ENCODE data around the gene LIPI.

- TF ChIP-seq, protein P1, sequence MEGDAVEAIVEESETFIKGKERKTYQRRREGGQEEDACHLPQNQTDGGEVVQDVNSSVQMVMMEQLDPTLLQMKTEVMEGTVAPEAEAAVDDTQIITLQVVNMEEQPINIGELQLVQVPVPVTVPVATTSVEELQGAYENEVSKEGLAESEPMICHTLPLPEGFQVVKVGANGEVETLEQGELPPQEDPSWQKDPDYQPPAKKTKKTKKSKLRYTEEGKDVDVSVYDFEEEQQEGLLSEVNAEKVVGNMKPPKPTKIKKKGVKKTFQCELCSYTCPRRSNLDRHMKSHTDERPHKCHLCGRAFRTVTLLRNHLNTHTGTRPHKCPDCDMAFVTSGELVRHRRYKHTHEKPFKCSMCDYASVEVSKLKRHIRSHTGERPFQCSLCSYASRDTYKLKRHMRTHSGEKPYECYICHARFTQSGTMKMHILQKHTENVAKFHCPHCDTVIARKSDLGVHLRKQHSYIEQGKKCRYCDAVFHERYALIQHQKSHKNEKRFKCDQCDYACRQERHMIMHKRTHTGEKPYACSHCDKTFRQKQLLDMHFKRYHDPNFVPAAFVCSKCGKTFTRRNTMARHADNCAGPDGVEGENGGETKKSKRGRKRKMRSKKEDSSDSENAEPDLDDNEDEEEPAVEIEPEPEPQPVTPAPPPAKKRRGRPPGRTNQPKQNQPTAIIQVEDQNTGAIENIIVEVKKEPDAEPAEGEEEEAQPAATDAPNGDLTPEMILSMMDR (IDR thresholded peaks at IDR 0.05; ENCODE audit: insufficient read depth, low read length, poor library complexity, severe bottlenecking), result no peak
- TF ChIP-seq EZH2phosphoT487 (conservative IDR thresholded peaks at IDR 0.05; ENCODE audit: low read length), result no peak
Observed at GRCh38 chr21:14092834-14093560, 117.8 kb downstream of the LIPI start.
